ENCODE measurements around the gene VPS72. TPM values are rescaled to one million over a fixed set of nuclear protein-coding genes. Genes with fewer than 3 reads are reported as not detected.
A peak's percentile ranks its signal among the peaks of the same experiment; 100 is the strongest.

Gene VPS72
- 110 and 119 TPM in 2 replicates for total RNA-seq
- long read RNA-seq, transcript VPS72-202 (6 exons, 1,527 nt), result major isoform, 29 of 34 reads
- long read RNA-seq, partial matches to known transcripts, result 2 of 34 reads
- long read RNA-seq, other reads (novel, unspliced or antisense), result 3 of 34 reads

- peaks cover 17% of the 10 kb centered on the region for H3K4me1 Mint-ChIP-seq (ENCODE audit: low read depth)
Measured at GRCh38 chr1:151189637-151190445, at the start of gene VPS72. Gene VPS72, minus strand, starts transcription at chr1:151190197. Its CDS starts 76 bp downstream, at chr1:151190121.

GRCh38 chr1:151238467-151238739 lies 48.4 kb upstream of the VPS72 start:
- Mint-ChIP-seq H3K36me3 (ENCODE audit: insufficient read depth) (peaks cover 36% of the 10 kb centered on the region), H3K4me3 (ENCODE audit: low read depth) (no peak overlapping the region), H3K27ac (no peak overlapping the region), H3K9me3 (ENCODE audit: low read depth) (no peaks in the 10 kb centered on the region), H3K27me3 (no peaks in the 10 kb centered on the region), H3K4me1 (ENCODE audit: low read depth) (no peaks in the 10 kb centered on the region)
- no peak for DNase-seq (ENCODE audit: low spot score, unreplicated experiment)
- no peak for TF ChIP-seq CTCF (IDR thresholded peaks at IDR 0.05; ENCODE audit: unreplicated experiment)

More at GRCh38 chr1:151189637-151190445, at the start of gene VPS72:
- no peak for TF ChIP-seq CTCF (IDR thresholded peaks at IDR 0.05; ENCODE audit: unreplicated experiment)
- Mint-ChIP-seq H3K4me3 (ENCODE audit: low read depth) (peak within 1 kb of the TSS; percentile 100), H3K27ac (peak within 1 kb of the TSS; percentile 100), H3K36me3 (ENCODE audit: insufficient read depth) (peaks cover 5% of the 10 kb centered on the region), H3K9me3 (ENCODE audit: low read depth) (no peaks in the 10 kb centered on the region), H3K27me3 (peaks cover 3% of the 10 kb centered on the region)
- peak; percentile 60 for DNase-seq (ENCODE audit: low spot score, unreplicated experiment)

DNA sequence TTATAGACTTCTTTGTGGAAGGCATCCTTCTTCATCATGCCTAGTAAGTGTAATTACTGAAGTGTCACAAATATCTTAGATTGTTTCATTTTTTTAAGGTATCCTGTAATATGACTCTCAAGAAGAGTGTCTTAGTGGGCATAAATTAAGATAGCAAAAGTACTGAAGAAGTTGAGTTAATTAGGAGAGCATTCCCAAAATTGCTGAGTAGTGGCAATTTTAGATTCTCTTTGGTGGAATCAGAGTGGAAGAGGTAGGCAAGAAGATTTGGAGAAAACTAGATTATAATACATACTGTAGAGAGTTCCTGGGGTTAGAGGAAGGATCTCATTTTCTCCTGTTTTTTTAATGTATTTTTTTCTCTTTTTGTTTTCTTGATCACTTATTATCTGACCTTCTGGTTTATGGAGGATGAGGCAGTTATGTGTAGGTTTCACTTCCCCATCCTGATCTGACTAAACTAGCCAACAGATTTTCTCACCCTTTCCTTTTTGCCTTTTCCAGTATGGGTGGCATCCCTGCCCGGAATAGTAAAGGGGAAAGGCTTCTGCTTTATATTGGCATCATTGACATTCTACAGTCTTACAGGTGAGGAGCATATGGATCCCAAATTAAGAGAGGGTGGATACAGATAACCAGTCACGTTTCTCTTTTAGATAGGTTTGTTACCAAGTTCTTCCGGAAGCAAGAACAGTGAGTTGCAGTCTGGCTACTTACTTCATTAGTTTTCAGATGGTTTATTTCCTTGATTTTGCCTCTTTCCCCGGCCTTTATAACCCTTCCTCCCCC lies 47.9 kb upstream of the VPS72 start:
- H3K4me3 Mint-ChIP-seq (ENCODE audit: low read depth), result no peak overlapping the region
- no peak for DNase-seq (ENCODE audit: low spot score, unreplicated experiment)
- no peaks in the 10 kb centered on the region for H3K4me1 Mint-ChIP-seq (ENCODE audit: low read depth)
- TF ChIP-seq CTCF (IDR thresholded peaks at IDR 0.05; ENCODE audit: unreplicated experiment), result no peak
- H3K27ac Mint-ChIP-seq, result peak overlapping the region; percentile 34
- no peaks in the 10 kb centered on the region for H3K9me3 Mint-ChIP-seq (ENCODE audit: low read depth)
- H3K27me3 Mint-ChIP-seq, result no peaks in the 10 kb centered on the region
- H3K36me3 Mint-ChIP-seq (ENCODE audit: insufficient read depth), result peaks cover 34% of the 10 kb centered on the region

- Mint-ChIP-seq H3K27me3 (no peaks in the 10 kb centered on the region), H3K36me3 (ENCODE audit: insufficient read depth) (peaks cover 37% of the 10 kb centered on the region), H3K27ac (no peak overlapping the region), H3K9me3 (ENCODE audit: low read depth) (no peaks in the 10 kb centered on the region), H3K4me1 (ENCODE audit: low read depth) (no peaks in the 10 kb centered on the region), H3K4me3 (ENCODE audit: low read depth) (no peak overlapping the region)
- DNase-seq (ENCODE audit: low spot score, unreplicated experiment), result no peak
- no peak for TF ChIP-seq CTCF (IDR thresholded peaks at IDR 0.05; ENCODE audit: unreplicated experiment)
Measured at GRCh38 chr1:151235235-151235634, 45.2 kb upstream of the VPS72 start.

GRCh38 chr1:151222130-151222529 lies 32.1 kb upstream of the VPS72 start:
- DNase-seq (ENCODE audit: low spot score, unreplicated experiment), result no peak
- Mint-ChIP-seq H3K4me1 (ENCODE audit: low read depth) (no peaks in the 10 kb centered on the region), H3K9me3 (ENCODE audit: low read depth) (no peaks in the 10 kb centered on the region), H3K27ac (no peak overlapping the region), H3K4me3 (ENCODE audit: low read depth) (no peak overlapping the region), H3K27me3 (no peaks in the 10 kb centered on the region), H3K36me3 (ENCODE audit: insufficient read depth) (peaks cover 5% of the 10 kb centered on the region)
- no peak for TF ChIP-seq CTCF (IDR thresholded peaks at IDR 0.05; ENCODE audit: unreplicated experiment)
